Mesenchymal stem cell (in vitro differentiated cells and primary cell): Measurements from ENCODE around the gene BNC2.
A peak's percentile ranks its signal among the peaks of the same experiment; 100 is the strongest.

Experiments
- DNase-seq: peaks from one replicate; pipeline ENCODE4 v3.0.0-alpha.2; 2013
- H2AFZ ChIP-seq: one replicate; pipeline ENCODE4 v1.6.1; 2013; ENCODE audit warnings: low read depth, mild to moderate bottlenecking, control low read depth, inconsistent platforms, low read length, moderate library complexity
- H2AK5ac ChIP-seq: 2 replicates; pipeline ENCODE4 v1.6.1; 2013; ENCODE audit warnings: low read length, moderate library complexity, mild to moderate bottlenecking, inconsistent platforms; ENCODE audit not compliant: severe bottlenecking
- H2BK120ac ChIP-seq: one replicate; pipeline ENCODE4 v1.6.1; 2013; ENCODE audit warnings: low read depth, mild to moderate bottlenecking, inconsistent platforms, low read length, moderate library complexity
- H2BK12ac ChIP-seq, 2 experiments: one replicate each; pipeline ENCODE4 v1.6.1; 2013; ENCODE audit warnings: inconsistent platforms in 2 of 2, low read length in 2 of 2, mild to moderate bottlenecking in 2 of 2, moderate library complexity in 2 of 2, control low read depth in 1 of 2
- H2BK15ac ChIP-seq: one replicate; pipeline ENCODE4 v1.6.1; 2013; ENCODE audit warnings: mild to moderate bottlenecking, low read depth, inconsistent platforms; ENCODE audit not compliant: poor library complexity, severe bottlenecking
- H2BK5ac ChIP-seq: 2 replicates; pipeline ENCODE4 v1.6.1; 2013; ENCODE audit warnings: low read depth, mild to moderate bottlenecking, low read length, control low read depth, inconsistent platforms; ENCODE audit not compliant: poor library complexity, severe bottlenecking
- H3K14ac ChIP-seq, 2 experiments: one replicate each; pipeline ENCODE4 v1.6.1; 2013; ENCODE audit warnings: inconsistent platforms in 2 of 2, low read length in 2 of 2, control low read depth in 1 of 2, mild to moderate bottlenecking in 1 of 2, moderate library complexity in 1 of 2
- H3K18ac ChIP-seq, 2 experiments: one replicate each; pipeline ENCODE4 v1.6.1; 2013; ENCODE audit warnings: inconsistent platforms in 2 of 2, low read length in 2 of 2, control low read depth in 1 of 2, low read depth in 1 of 2, mild to moderate bottlenecking in 1 of 2
- H3K23ac ChIP-seq, 2 experiments: one replicate each; pipeline ENCODE4 v1.6.1; 2013; ENCODE audit warnings: inconsistent platforms in 2 of 2, low read length in 2 of 2, mild to moderate bottlenecking in 2 of 2, moderate library complexity in 2 of 2, control low read depth in 1 of 2
- H3K27ac ChIP-seq: 2 replicates; pipeline ENCODE4 v1.5.1; 2013; ENCODE audit warnings: mild to moderate bottlenecking, moderate library complexity, low read length, control low read depth, inconsistent platforms; ENCODE audit not compliant: poor library complexity, severe bottlenecking
- H3K27me3 ChIP-seq, 2 experiments: 2 replicates each; pipeline versions ENCODE4 v1.6.1 to v1.7.0; 2013; ENCODE audit warnings: low read length in 2 of 2, mild to moderate bottlenecking in 2 of 2, moderate library complexity in 2 of 2, control low read depth in 1 of 2, inconsistent platforms in 1 of 2; ENCODE audit not compliant: control insufficient read depth in 1 of 2, insufficient read depth in 1 of 2
- H3K36me3 ChIP-seq, 2 experiments: 2 replicates each; pipeline versions ENCODE4 v1.6.1 to v1.7.0; 2013; ENCODE audit warnings: low read length in 2 of 2, control low read depth in 1 of 2, inconsistent platforms in 1 of 2, low read depth in 1 of 2, mild to moderate bottlenecking in 1 of 2; ENCODE audit not compliant: insufficient read depth in 2 of 2, control insufficient read depth in 1 of 2
- H3K4ac ChIP-seq, 2 experiments: one replicate each; pipeline ENCODE4 v1.6.1; 2013; ENCODE audit warnings: inconsistent platforms in 2 of 2, low read length in 2 of 2, mild to moderate bottlenecking in 2 of 2, moderate library complexity in 2 of 2, control low read depth in 1 of 2, low read depth in 1 of 2
- H3K4me1 ChIP-seq: 2 replicates; pipeline ENCODE4 v1.6.1; 2013; ENCODE audit warnings: low read depth, low read length, control low read depth; ENCODE audit not compliant: control insufficient read depth, insufficient read depth
- H3K4me2 ChIP-seq: 2 replicates; pipeline ENCODE4 v1.6.1; 2013; ENCODE audit warnings: low read length, mild to moderate bottlenecking, inconsistent platforms; ENCODE audit not compliant: poor library complexity, severe bottlenecking
- H3K4me3 ChIP-seq, 2 experiments: 2 replicates each; pipeline versions ENCODE4 v1.5.1 to v1.7.0; 2013; ENCODE audit warnings: low read length in 2 of 2, mild to moderate bottlenecking in 2 of 2, control low read depth in 1 of 2, low read depth in 1 of 2; ENCODE audit not compliant: insufficient read depth in 1 of 2
- H3K79me1 ChIP-seq: replicated peaks from 2 replicates; pipeline ENCODE4 v1.6.1; 2013; ENCODE audit warnings: mild to moderate bottlenecking, control low read depth, low read length, inconsistent platforms; ENCODE audit not compliant: poor library complexity, severe bottlenecking
- H3K9ac ChIP-seq: 2 replicates; pipeline ENCODE4 v1.7.0; 2013; ENCODE audit warnings: mild to moderate bottlenecking, low read length, moderate library complexity
- H3K9me3 ChIP-seq: 2 replicates; pipeline ENCODE4 v1.7.0; 2013; ENCODE audit warnings: mild to moderate bottlenecking, low read length; ENCODE audit not compliant: control insufficient read depth
- H4K8ac ChIP-seq: one replicate; pipeline ENCODE4 v1.6.1; 2013; ENCODE audit warnings: inconsistent platforms, mild to moderate bottlenecking, low read length, moderate library complexity
- H4K91ac ChIP-seq: one replicate; pipeline ENCODE4 v1.6.1; 2013; ENCODE audit warnings: mild to moderate bottlenecking, low read length, inconsistent platforms
- WGBS: methylation state at CpG from one replicate; pipeline ENCODE4 v1.1.7; 2013; ENCODE audit warnings: mixed read lengths; 5-methylcytosine and 5-hydroxymethylcytosine counted together

BNC2 gene

GRCh38 chr9:16690628-16691027 is 179.8 kb downstream of the BNC2 start:
- no peak overlapping the region for H4K8ac ChIP-seq
- H3K9ac ChIP-seq, result no peak overlapping the region
- DNase-seq, result no peak
- no peak overlapping the region for H3K4me3 ChIP-seq
- no peak overlapping the region for H3K18ac ChIP-seq
- H3K36me3 ChIP-seq, result peaks cover 4 to 58% of the 10 kb centered on the region in 2 experiments
- WGBS, result 100% methylated on average over 2 of the region's 2 CpGs
- no peak overlapping the region for H3K4me2 ChIP-seq
- peak overlapping the region in 1 of 2 experiments; percentile 60 for H2BK12ac ChIP-seq
- no peak overlapping the region for H2AFZ ChIP-seq
- no peak overlapping the region for H4K91ac ChIP-seq
- H3K23ac ChIP-seq, result no peak overlapping the region
- no peak overlapping the region for H3K27ac ChIP-seq
- peak overlapping the region in 1 of 2 experiments; percentile 28 for H3K14ac ChIP-seq
- H2AK5ac ChIP-seq, result peak overlapping the region; percentile 90
- no peak overlapping the region for H2BK5ac ChIP-seq
- no peak overlapping the region for H2BK120ac ChIP-seq
- peaks cover 2% of the 10 kb centered on the region for H3K4me1 ChIP-seq
- H3K79me1 ChIP-seq, result peaks cover 31% of the 10 kb centered on the region
- peak overlapping the region in 1 of 2 experiments; percentile 2 for H3K4ac ChIP-seq
- H3K9me3 ChIP-seq, result no peaks in the 10 kb centered on the region
- H2BK15ac ChIP-seq, result no peak overlapping the region
- H3K27me3 ChIP-seq, result no peaks in the 10 kb centered on the region

DNA sequence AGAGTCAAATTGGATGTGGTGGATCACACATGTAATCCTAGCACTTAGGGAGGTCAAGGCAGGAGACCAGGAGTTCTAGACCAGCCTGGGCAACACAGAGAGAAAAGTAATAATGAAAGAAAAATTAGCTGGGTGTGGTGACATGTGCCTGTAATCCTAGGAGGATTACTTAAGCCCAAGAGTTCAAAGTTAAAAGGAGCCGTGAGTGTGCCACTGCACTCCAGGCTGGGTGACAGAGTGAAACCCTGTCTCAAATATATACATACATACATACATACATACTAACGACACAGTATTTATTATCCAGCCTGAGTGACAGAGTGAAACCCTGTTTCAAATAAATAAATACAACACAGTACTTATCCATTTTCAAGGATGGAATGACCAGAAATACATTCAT is 180.3 kb downstream of the BNC2 start:
- Histone ChIP-seq H4K91ac (no peak overlapping the region), H3K36me3 (peaks cover 7 to 63% of the 10 kb centered on the region in 2 experiments), H2BK15ac (no peak overlapping the region), H3K4me3 (no peak overlapping the region), H2BK120ac (no peak overlapping the region), H3K27me3 (no peaks in the 10 kb centered on the region), H3K9me3 (no peaks in the 10 kb centered on the region), H3K4me1 (peaks cover 2% of the 10 kb centered on the region), H4K8ac (no peak overlapping the region), H2BK12ac (no peak overlapping the region), H3K23ac (no peak overlapping the region), H3K27ac (no peak overlapping the region), H2AK5ac (no peak overlapping the region), H2BK5ac (no peak overlapping the region), H2AFZ (no peak overlapping the region), H3K18ac (no peak overlapping the region), H3K14ac (no peak overlapping the region), H3K9ac (peak overlapping the region; percentile 15), H3K79me1 (peaks cover 35% of the 10 kb centered on the region), H3K4me2 (no peak overlapping the region), H3K4ac (no peak overlapping the region)
- DNase-seq, result no peak
- 96% methylated on average over 2 of the region's 2 CpGs for WGBS

DNA sequence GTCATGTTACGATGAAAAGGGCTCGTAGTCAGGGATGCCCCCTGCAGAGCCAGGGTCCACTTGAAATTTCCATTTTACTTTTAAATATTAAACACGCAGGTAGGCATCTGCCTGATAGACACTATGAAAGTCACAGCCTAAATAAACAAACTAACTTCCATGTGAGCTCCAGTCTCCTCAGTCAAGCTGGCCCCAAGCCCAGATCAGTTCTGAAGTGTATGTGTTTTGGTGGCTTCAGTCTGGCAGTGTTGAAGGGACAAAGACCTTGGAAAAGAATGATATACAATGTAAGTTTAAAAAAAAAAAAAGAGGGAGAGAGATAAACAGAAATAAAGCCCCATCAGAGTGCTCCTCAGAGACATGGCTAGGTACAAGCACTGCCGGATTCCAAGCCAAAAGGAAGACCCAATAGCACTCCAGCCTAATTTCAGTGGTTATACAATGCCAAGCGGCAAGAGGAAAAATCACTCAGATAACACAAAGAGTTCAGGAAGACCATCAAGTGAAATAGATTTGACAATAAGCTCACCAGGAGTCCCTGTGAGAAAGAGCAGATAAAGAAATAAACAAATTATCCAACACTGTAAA is 181.0 kb downstream of the BNC2 start:
- no peak overlapping the region for H2BK15ac ChIP-seq
- H2BK12ac ChIP-seq, result no peak overlapping the region
- no peak overlapping the region for H3K23ac ChIP-seq
- no peak overlapping the region for H3K14ac ChIP-seq
- H2AK5ac ChIP-seq, result peak overlapping the region; percentile 4
- WGBS, result 100% methylated on average over 1 of the region's 5 CpGs
- H2BK120ac ChIP-seq, result no peak overlapping the region
- no peak overlapping the region for H3K27ac ChIP-seq
- H3K4me3 ChIP-seq, result no peak overlapping the region
- H3K4ac ChIP-seq, result no peak overlapping the region
- no peak overlapping the region for H2AFZ ChIP-seq
- H2BK5ac ChIP-seq, result no peak overlapping the region
- peaks cover 7 to 65% of the 10 kb centered on the region in 2 experiments for H3K36me3 ChIP-seq
- H3K9ac ChIP-seq, result peak overlapping the region; percentile 15
- H3K79me1 ChIP-seq, result peaks cover 34% of the 10 kb centered on the region
- no peak overlapping the region for H3K18ac ChIP-seq
- H3K27me3 ChIP-seq, result no peaks in the 10 kb centered on the region
- H3K4me1 ChIP-seq, result peaks cover 2% of the 10 kb centered on the region
- H3K9me3 ChIP-seq, result no peaks in the 10 kb centered on the region
- no peak overlapping the region for H4K8ac ChIP-seq
- H3K4me2 ChIP-seq, result no peak overlapping the region
- peak; percentile 48 for DNase-seq
- H4K91ac ChIP-seq, result no peak overlapping the region

- Histone ChIP-seq H3K36me3 (peaks cover 5 to 62% of the 10 kb centered on the region in 2 experiments), H3K4me2 (no peak overlapping the region), H4K8ac (no peak overlapping the region), H2BK12ac (no peak overlapping the region), H3K9ac (no peak overlapping the region), H3K27me3 (no peaks in the 10 kb centered on the region), H2AFZ (no peak overlapping the region), H3K79me1 (peaks cover 35% of the 10 kb centered on the region), H2BK15ac (no peak overlapping the region), H3K4ac (peak overlapping the region in 1 of 2 experiments; percentile 67), H3K4me3 (no peak overlapping the region), H2BK120ac (no peak overlapping the region), H3K4me1 (peaks cover 2% of the 10 kb centered on the region), H4K91ac (no peak overlapping the region), H3K18ac (peak overlapping the region in 1 of 2 experiments; percentile 56), H3K27ac (no peak overlapping the region), H3K23ac (no peak overlapping the region), H3K14ac (no peak overlapping the region), H3K9me3 (no peaks in the 10 kb centered on the region), H2BK5ac (no peak overlapping the region), H2AK5ac (no peak overlapping the region)
- no peak for DNase-seq
- WGBS, result no CpG with 5 or more reads among the region's 1 CpG
Measured at GRCh38 chr9:16688814-16689213, 181.7 kb downstream of the BNC2 start.
